ENCODE measurements around the gene STK33.

- TF ChIP-seq CTCF (IDR thresholded peaks at IDR 0.05) (no peak), YY1 (IDR thresholded peaks at IDR 0.05; ENCODE audit: low read depth) (no peak), EP300 (IDR thresholded peaks at IDR 0.05; ENCODE audit: borderline replicate concordance in 1 of 2, low read depth in 1 of 2, low read length in 1 of 2) (no peak), GABPA (IDR thresholded peaks at IDR 0.05; ENCODE audit: low read depth) (no peak), RFX5 (IDR thresholded peaks at IDR 0.05; ENCODE audit: low read length) (no peak), SMC3 (IDR thresholded peaks at IDR 0.05; ENCODE audit: low read depth, low read length) (no peak), SIN3A (IDR thresholded peaks at IDR 0.05; ENCODE audit: borderline replicate concordance, low read depth, low read length) (no peak), USF1 (IDR thresholded peaks at IDR 0.05; ENCODE audit: borderline replicate concordance, low read depth) (no peak), EZH2phosphoT487 (IDR thresholded peaks at IDR 0.05; ENCODE audit: borderline replicate concordance, low read depth) (no peak), TAF1 (IDR thresholded peaks at IDR 0.05; ENCODE audit: borderline replicate concordance, low read depth, low read length) (no peak), MAX (IDR thresholded peaks at IDR 0.05; ENCODE audit: low read depth) (no peak), REST (IDR thresholded peaks at IDR 0.05; ENCODE audit: low read depth, low read length) (no peak)
These were observed 238.6 kb downstream of the STK33 start for GRCh38 chr11:8355416-8355742.
